Gastroesophageal sphincter (tissue), 4 donors: ENCODE data around the gene RAPGEF1. TPM values are rescaled to one million over a fixed set of nuclear protein-coding genes. Genes with fewer than 3 reads are reported as not detected.
A peak's percentile ranks its signal among the peaks of the same experiment; 100 is the strongest.

Source experiments
- ATAC-seq: fragments of 150-250 bp; one replicate; pipeline ENCODE4 v1.9.1; 2016; ENCODE audit warnings: mild to moderate bottlenecking, moderate library complexity
- H3K27ac ChIP-seq, 4 donors: fragments of 200-600 bp; sonication (generic) in 3 of 4; 1 replicate in 3 of 4; 2 replicates in 1 of 4; pipeline ENCODE4 v1.5.1; 2016 to 2019
- H3K27me3 ChIP-seq: fragments of 200-600 bp; sonication (generic); one replicate; pipeline ENCODE4 v1.5.1; 2019
- H3K36me3 ChIP-seq, 2 donors: fragments of 200-600 bp; sonication (generic); one replicate each; pipeline ENCODE4 v1.5.1; 2019; ENCODE audit warnings: control low read depth in 1 of 2
- H3K4me1 ChIP-seq, 3 donors: fragments of 200-600 bp; sonication (generic); 1 replicate in 2 of 3; 2 replicates in 1 of 3; pipeline ENCODE4 v1.5.1; 2016 to 2019; ENCODE audit warnings: control low read depth in 2 of 3
- H3K4me3 ChIP-seq, 2 donors: fragments of 200-600 bp; sonication (generic); one replicate each; pipeline ENCODE4 v1.5.1; 2019; ENCODE audit warnings: mild to moderate bottlenecking in 1 of 2, moderate library complexity in 1 of 2
- H3K9me3 ChIP-seq, 3 donors: fragments of 200-600 bp; sonication (generic); one replicate each; pipeline ENCODE4 v1.5.1; 2017 to 2019; ENCODE audit warnings: control low read depth in 2 of 3
- EP300 ChIP-seq: sonication (generic); formaldehyde crosslinking; IDR thresholded peaks from one replicate; pipeline ENCODE4 v1.6.1; 2017; ENCODE audit warnings: antibody characterized with exemption, mild to moderate bottlenecking
- POLR2A ChIP-seq, 2 donors: fragments of 450-650 bp; IDR thresholded peaks; one replicate each; pipeline ENCODE4 v1.6.1; 2017; ENCODE audit warnings: antibody characterized with exemption in 2 of 2, mild to moderate bottlenecking in 2 of 2, moderate library complexity in 1 of 2
- POLR2AphosphoS5 ChIP-seq: sonication (generic); formaldehyde crosslinking; IDR thresholded peaks from one replicate; pipeline ENCODE4 v1.6.1; 2017; ENCODE audit warnings: antibody characterized with exemption
- WGBS, 2 donors: methylation state at CpG; one replicate each; pipeline ENCODE4 v1.1.5; 2018; ENCODE audit warnings: low coverage in 1 of 2; 5-methylcytosine and 5-hydroxymethylcytosine counted together
- total RNA-seq, 4 donors: library from RNA; depleted of rRNA; stranded (reverse); fragments of >200 nt; gene quantifications; one replicate each; pipeline ENCODE4 v1.1.0, GENCODE V29; 2016
- TF ChIP-seq, protein P1 (sequence below), 4 experiments: fragments of 200-600 bp in 2 of 4; fragments of 450-650 bp in 2 of 4; sonication (generic) in 1 of 4; IDR thresholded peaks; one replicate each; pipeline ENCODE4 v1.5.1; 2017 to 2019; ENCODE audit warnings: antibody characterized with exemption in 4 of 4, mild to moderate bottlenecking in 2 of 4, moderate library complexity in 2 of 4

Gene RAPGEF1
- total RNA-seq, 4 donors from 2014 or later, result 47.5 to 162 (median 77.6) TPM

DNA sequence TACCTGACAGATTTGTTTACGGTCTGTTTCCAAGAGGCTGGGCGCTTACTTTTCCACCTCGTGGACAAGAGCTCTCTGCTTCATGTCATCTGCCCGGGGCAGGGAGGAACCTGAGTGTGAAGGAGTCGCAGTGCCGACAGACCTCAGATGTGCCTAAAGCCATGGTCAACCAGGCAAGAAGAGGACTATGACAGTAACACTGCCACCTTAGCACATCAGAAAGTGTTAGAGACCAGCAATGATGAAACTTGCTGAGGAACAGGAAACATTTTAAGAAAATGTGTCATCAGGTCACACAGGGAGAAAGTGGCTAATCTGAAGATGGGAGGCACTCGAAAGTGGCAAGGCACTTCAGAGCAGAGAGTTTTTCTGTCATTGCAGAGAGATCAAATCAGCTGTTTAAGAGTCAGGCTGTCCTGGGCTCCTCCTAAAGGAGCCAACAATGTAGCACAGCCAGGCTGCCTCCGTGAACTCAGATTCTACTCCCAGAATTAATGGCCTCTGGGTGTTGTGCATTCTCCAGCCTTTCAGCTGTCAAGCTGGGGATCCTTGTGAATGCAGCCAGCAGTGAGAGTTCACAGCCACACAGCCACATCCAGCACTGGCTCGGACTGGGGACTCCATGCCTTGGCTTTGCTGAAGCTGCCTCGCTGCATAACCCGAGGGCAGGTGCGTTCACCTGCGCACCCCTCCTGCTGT lies 94.6 kb downstream of the RAPGEF1 start:
- 60 to 72% methylated on average over 1 to 7 of the region's 13 CpGs for WGBS, 2 donors
- no peak for TF ChIP-seq EP300
- TF ChIP-seq, protein P1, sequence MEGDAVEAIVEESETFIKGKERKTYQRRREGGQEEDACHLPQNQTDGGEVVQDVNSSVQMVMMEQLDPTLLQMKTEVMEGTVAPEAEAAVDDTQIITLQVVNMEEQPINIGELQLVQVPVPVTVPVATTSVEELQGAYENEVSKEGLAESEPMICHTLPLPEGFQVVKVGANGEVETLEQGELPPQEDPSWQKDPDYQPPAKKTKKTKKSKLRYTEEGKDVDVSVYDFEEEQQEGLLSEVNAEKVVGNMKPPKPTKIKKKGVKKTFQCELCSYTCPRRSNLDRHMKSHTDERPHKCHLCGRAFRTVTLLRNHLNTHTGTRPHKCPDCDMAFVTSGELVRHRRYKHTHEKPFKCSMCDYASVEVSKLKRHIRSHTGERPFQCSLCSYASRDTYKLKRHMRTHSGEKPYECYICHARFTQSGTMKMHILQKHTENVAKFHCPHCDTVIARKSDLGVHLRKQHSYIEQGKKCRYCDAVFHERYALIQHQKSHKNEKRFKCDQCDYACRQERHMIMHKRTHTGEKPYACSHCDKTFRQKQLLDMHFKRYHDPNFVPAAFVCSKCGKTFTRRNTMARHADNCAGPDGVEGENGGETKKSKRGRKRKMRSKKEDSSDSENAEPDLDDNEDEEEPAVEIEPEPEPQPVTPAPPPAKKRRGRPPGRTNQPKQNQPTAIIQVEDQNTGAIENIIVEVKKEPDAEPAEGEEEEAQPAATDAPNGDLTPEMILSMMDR (IDR thresholded peaks at IDR 0.05), result no peak
- TF ChIP-seq POLR2A (IDR thresholded peaks at IDR 0.05), result no peak
- no peak for TF ChIP-seq POLR2AphosphoS5
- H3K27me3 ChIP-seq, result no peaks in the 10 kb centered on the region
- H3K4me3 ChIP-seq, result no peak overlapping the region
- ATAC-seq, result no peak
- H3K27ac ChIP-seq, result peak overlapping the region in 2 of 4 donors; percentile 4 to 32
- peaks cover 0 to 32% of the 10 kb centered on the region in 2 donors for H3K36me3 ChIP-seq
- no peaks in the 10 kb centered on the region for H3K9me3 ChIP-seq
- peaks cover 0 to 39% (median 10%) of the 10 kb centered on the region in 3 donors for H3K4me1 ChIP-seq

DNA sequence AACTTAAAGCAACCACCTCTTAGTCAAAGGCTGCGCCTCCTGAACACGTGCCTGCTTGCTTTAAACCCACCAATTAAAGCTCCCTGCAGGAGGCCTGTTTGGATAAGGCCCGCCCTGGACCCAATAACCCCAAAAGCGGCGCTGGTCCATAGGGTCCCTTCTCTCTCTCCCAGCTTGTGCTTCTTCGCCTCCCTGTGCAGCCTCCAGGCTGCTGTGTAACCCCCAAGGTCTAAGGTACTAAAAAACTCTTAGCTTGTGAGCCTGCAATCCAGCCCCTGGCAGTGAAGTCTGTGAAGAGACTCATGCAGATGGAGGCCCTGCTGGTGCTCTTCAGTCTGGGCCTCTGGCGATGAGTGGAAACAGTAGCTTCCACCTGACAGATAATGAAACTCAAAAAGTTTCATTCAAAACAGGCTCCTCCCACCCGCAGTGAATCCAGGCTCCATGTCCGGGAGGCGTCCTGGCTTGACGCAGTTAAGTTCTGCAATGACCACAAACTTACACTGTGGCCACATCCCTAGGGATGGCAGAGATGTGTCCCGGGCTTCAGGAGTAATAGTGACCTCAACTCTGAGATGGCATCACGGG lies 97.3 kb downstream of the RAPGEF1 start:
- ATAC-seq, result no peak
- Histone ChIP-seq H3K27ac (no peak overlapping the region), H3K4me3 (no peak overlapping the region), H3K9me3 (no peaks in the 10 kb centered on the region), H3K27me3 (no peaks in the 10 kb centered on the region), H3K4me1 (peaks cover 0 to 35% (median 5%) of the 10 kb centered on the region in 3 donors), H3K36me3 (peaks cover 0 to 32% of the 10 kb centered on the region in 2 donors)
- TF ChIP-seq, protein P1 (IDR thresholded peaks at IDR 0.05), result no peak
- no peak for TF ChIP-seq POLR2AphosphoS5
- TF ChIP-seq POLR2A (IDR thresholded peaks at IDR 0.05), result no peak
- 85% methylated on average over 8 to 11 of the region's 13 CpGs for WGBS, 2 donors

DNA sequence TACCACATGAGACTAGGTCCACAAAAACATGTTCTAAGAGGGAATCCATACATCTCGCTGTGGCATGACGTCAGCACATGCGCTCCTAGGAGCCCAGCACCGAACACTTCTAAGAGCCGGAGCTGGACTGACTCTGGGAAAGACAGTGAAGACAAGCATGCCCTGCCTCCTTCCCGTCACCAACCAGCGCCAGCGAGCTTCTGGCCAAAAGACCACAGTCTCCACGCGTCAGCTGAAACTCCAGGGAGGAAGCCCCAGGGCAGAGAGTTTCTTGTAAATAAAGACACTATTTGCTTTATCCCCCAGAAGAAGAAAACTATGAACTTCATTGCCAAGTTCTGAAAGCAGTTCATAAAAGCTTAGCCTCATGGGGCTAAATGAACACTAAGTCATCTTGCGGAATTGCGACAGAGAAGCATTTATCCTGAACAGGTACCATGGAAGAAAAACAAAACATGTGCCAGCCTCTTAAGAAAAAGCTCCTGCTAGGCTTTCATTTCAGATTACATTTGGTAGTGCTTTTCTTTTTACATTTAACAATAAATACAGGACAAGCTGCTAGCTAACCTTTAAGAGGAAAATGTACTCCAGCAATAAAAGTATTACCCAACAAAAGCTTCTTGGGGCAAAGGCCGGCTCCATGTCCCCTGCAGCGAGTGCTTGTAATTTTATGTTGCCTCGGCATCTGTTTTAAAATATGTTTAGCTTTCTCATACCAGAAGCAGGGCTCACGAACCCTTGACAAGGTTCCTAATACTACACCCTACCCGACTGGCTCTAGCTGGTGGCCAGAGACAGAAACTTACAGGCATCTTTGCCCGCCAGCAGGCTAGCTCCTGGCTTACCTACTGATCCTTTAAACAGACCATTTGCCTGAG lies 98.0 kb downstream of the RAPGEF1 start:
- Histone ChIP-seq H3K4me1 (peaks cover 0 to 35% (median 5%) of the 10 kb centered on the region in 3 donors), H3K4me3 (no peak overlapping the region), H3K27ac (no peak overlapping the region), H3K27me3 (no peaks in the 10 kb centered on the region), H3K9me3 (no peaks in the 10 kb centered on the region), H3K36me3 (peaks cover 0 to 32% of the 10 kb centered on the region in 2 donors)
- WGBS, 2 donors, result 76 to 88% methylated on average over 10 to 17 of the region's 18 CpGs
- TF ChIP-seq POLR2A (IDR thresholded peaks at IDR 0.05) (no peak), POLR2AphosphoS5 (peak; percentile 10)
- no peak for ATAC-seq

DNA sequence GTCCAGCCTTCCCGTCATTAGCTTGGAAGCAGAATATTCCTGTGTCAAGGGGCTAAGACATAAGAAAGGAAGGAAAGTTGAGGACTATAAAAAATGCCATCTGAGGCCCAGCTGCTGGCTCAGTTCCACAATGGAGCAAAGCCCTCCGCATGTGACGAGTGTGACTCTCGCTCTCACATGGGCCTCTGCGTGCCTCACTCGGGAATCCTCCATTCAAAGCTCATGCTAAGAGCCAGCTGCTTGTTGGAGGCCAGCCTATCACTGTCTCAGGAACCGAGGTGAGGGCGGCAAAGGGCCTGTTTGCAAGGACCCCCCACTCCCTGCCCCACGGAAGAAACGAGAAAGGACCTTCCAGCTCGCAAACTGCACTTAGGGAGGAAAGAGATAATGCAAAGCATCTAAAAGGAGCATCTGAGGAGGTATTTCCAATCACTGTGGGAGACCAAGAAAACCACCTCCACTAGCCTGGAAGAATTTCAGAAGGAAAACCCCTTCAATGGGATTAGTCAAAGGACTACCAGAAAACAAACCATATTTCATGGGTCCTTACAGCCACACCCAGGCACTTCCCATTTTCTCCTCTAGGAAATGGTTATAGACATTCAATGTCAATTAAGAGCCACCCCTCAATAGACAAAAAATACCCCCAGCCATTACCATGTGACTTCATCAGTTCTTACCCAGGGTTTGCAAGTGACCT lies 99.3 kb downstream of the RAPGEF1 start:
- Histone ChIP-seq H3K27me3 (no peaks in the 10 kb centered on the region), H3K9me3 (no peaks in the 10 kb centered on the region), H3K36me3 (peaks cover 0 to 32% of the 10 kb centered on the region in 2 donors), H3K27ac (peak overlapping the region in 1 of 4 donors; percentile 3), H3K4me1 (peaks cover 0 to 39% (median 5%) of the 10 kb centered on the region in 3 donors), H3K4me3 (no peak overlapping the region)
- no peak for TF ChIP-seq EP300
- no peak for TF ChIP-seq POLR2AphosphoS5
- TF ChIP-seq, protein P1 (IDR thresholded peaks at IDR 0.05), result no peak
- ATAC-seq, result no peak
- 89% methylated on average over 3 to 7 of the region's 11 CpGs for WGBS, 2 donors
